GM11168 (cell line): ENCODE data around the gene RBM15B.
"Not testable (repeated sequence)": the region's sequence is repeated elsewhere in the genome, so short reads cannot be mapped to it uniquely, and the experiment has no call there.

Experiments used
- in situ Hi-C: fragments of 300-500 bp; cut with MboI; formaldehyde crosslinking; loops from one replicate; pipeline ENCODE4 v1.12.0; 2022; ENCODE audit warnings: low sequenced_read_pairs; ENCODE audit not compliant: unreplicated experiment

The RBM15B gene

GRCh38 chr3:51378065-51378464, 13.0 kb upstream of the RBM15B start:
- in situ Hi-C loops: loop anchor here (10.0 kb wide), 1 partner anchor 413 kb away; no protein-coding TSS in a partner anchor

- in situ Hi-C loops: loop anchor here (10.0 kb wide), 1 partner anchor 414 kb away; no protein-coding TSS in a partner anchor
Observed at GRCh38 chr3:51378726-51379125, 12.4 kb upstream of the RBM15B start.

- in situ Hi-C loops: loop anchor here (10.0 kb wide), 1 partner anchor 414 kb away; no protein-coding TSS in a partner anchor
Observed at GRCh38 chr3:51379301-51379700, 11.8 kb upstream of the RBM15B start.

GRCh38 chr3:51379746-51380455, 11.2 kb upstream of the RBM15B start:
- in situ Hi-C loops: loop anchor here (10.0 kb wide), 1 partner anchor 415 kb away; no protein-coding TSS in a partner anchor

- in situ Hi-C loops: no loop called here
Observed at GRCh38 chr3:51380601-51381332, 10.3 kb upstream of the RBM15B start.

- in situ Hi-C loops: no loop called here
Observed at GRCh38 chr3:51381333-51381705, 9.8 kb upstream of the RBM15B start.

GRCh38 chr3:51382076-51382745, 8.9 kb upstream of the RBM15B start:
- in situ Hi-C loops: no loop called here

GRCh38 chr3:51382947-51383578, 8.0 kb upstream of the RBM15B start:
- in situ Hi-C loops: no loop called here

GRCh38 chr3:51384055-51384725, 6.9 kb upstream of the RBM15B start:
- in situ Hi-C loops: no loop called here

- in situ Hi-C loops: no loop called here
Observed at GRCh38 chr3:51384726-51385473, 6.2 kb upstream of the RBM15B start, which contains the start of gene MANF. Gene MANF (plus strand): TSS chr3:51385291. CDS start chr3:51385343, 52 bp downstream.

- in situ Hi-C loops: no loop called here
Observed at GRCh38 chr3:51385621-51386091, 5.4 kb upstream of the RBM15B start.

- in situ Hi-C loops: no loop called here
Observed at GRCh38 chr3:51386159-51386851, 4.8 kb upstream of the RBM15B start.

GRCh38 chr3:51386852-51387229, 4.2 kb upstream of the RBM15B start:
- in situ Hi-C loops: no loop called here

GRCh38 chr3:51387281-51387680, 3.8 kb upstream of the RBM15B start:
- in situ Hi-C loops: not testable (repeated sequence)

- in situ Hi-C loops: no loop called here
Observed at GRCh38 chr3:51388286-51389029, 2.6 kb upstream of the RBM15B start.

GRCh38 chr3:51389423-51390183, 1.5 kb upstream of the RBM15B start:
- in situ Hi-C loops: loop anchor here (5.0 kb wide), 1 partner anchor 38 kb away; no protein-coding TSS in a partner anchor
